Measurements from ENCODE around the gene RANBP3L.

The RANBP3L gene

GRCh38 chr5:36270175-36270574 lies 31.5 kb downstream of the RANBP3L start:
- no peaks in the 10 kb centered on the region for H3K27me3 ChIP-seq (replicated peaks; ENCODE audit: control insufficient read depth, insufficient read depth, low read length)
- no peak for DNase-seq (ENCODE audit: extremely low read depth, insufficient read length)
- TF ChIP-seq CTCF (IDR thresholded peaks at IDR 0.05; ENCODE audit: insufficient read depth, low read length, poor library complexity, severe bottlenecking): no peak
- H3K36me3 ChIP-seq (ENCODE audit: control insufficient read depth, insufficient read depth, low read length): no peaks in the 10 kb centered on the region
- no peak overlapping the region for H3K4me3 ChIP-seq (replicated peaks; ENCODE audit: low read depth, low read length)

DNA sequence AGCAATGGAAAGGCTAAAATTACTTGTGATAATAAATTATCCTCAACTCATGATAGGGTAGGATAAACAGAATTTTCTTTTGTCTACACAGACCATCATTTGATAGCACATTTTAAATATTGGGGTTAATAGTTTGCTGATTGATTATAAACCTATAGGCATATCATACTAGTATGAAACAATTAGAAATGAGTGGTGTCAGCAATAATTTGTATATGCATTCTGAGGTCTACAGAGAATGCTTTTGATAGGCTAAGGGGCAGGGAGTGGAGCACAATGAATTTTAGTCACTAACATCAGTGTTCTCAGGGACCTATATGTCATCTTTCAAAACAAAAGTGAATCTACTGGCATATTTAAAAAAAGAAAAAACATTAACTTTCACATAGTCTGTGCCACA lies 32.2 kb downstream of the RANBP3L start:
- no peak for TF ChIP-seq CTCF (IDR thresholded peaks at IDR 0.05; ENCODE audit: insufficient read depth, low read length, poor library complexity, severe bottlenecking)
- DNase-seq (ENCODE audit: extremely low read depth, insufficient read length): no peak

GRCh38 chr5:36267905-36268304 lies 33.8 kb downstream of the RANBP3L start:
- Histone ChIP-seq H3K36me3 (ENCODE audit: control insufficient read depth, insufficient read depth, low read length) (no peaks in the 10 kb centered on the region), H3K27me3 (replicated peaks; ENCODE audit: control insufficient read depth, insufficient read depth, low read length) (no peaks in the 10 kb centered on the region), H3K4me3 (replicated peaks; ENCODE audit: low read depth, low read length) (no peak overlapping the region)
- no peak for TF ChIP-seq CTCF (IDR thresholded peaks at IDR 0.05; ENCODE audit: insufficient read depth, low read length, poor library complexity, severe bottlenecking)
- DNase-seq (ENCODE audit: extremely low read depth, insufficient read length): no peak

More for the DNA sequence above, 32.2 kb downstream of the RANBP3L start:
- H3K36me3 ChIP-seq (ENCODE audit: control insufficient read depth, insufficient read depth, low read length): no peaks in the 10 kb centered on the region
- no peak overlapping the region for H3K4me3 ChIP-seq (replicated peaks; ENCODE audit: low read depth, low read length)
- no peaks in the 10 kb centered on the region for H3K27me3 ChIP-seq (replicated peaks; ENCODE audit: control insufficient read depth, insufficient read depth, low read length)

- H3K36me3 ChIP-seq (ENCODE audit: control insufficient read depth, insufficient read depth, low read length): no peaks in the 10 kb centered on the region
- DNase-seq (ENCODE audit: extremely low read depth, insufficient read length): no peak
- H3K27me3 ChIP-seq (replicated peaks; ENCODE audit: control insufficient read depth, insufficient read depth, low read length): no peaks in the 10 kb centered on the region
- no peak overlapping the region for H3K4me3 ChIP-seq (replicated peaks; ENCODE audit: low read depth, low read length)
- TF ChIP-seq CTCF (IDR thresholded peaks at IDR 0.05; ENCODE audit: insufficient read depth, low read length, poor library complexity, severe bottlenecking): no peak
Observed at GRCh38 chr5:36264202-36264760, 37.4 kb downstream of the RANBP3L start.

GRCh38 chr5:36261186-36261585 lies 40.5 kb downstream of the RANBP3L start:
- Histone ChIP-seq H3K36me3 (ENCODE audit: control insufficient read depth, insufficient read depth, low read length) (no peaks in the 10 kb centered on the region), H3K27me3 (replicated peaks; ENCODE audit: control insufficient read depth, insufficient read depth, low read length) (no peaks in the 10 kb centered on the region), H3K4me3 (replicated peaks; ENCODE audit: low read depth, low read length) (no peak overlapping the region)
- DNase-seq (ENCODE audit: extremely low read depth, insufficient read length): no peak
- no peak for TF ChIP-seq CTCF (IDR thresholded peaks at IDR 0.05; ENCODE audit: insufficient read depth, low read length, poor library complexity, severe bottlenecking)

- no peak for DNase-seq (ENCODE audit: extremely low read depth, insufficient read length)
- H3K36me3 ChIP-seq (ENCODE audit: control insufficient read depth, insufficient read depth, low read length): no peaks in the 10 kb centered on the region
- H3K4me3 ChIP-seq (replicated peaks; ENCODE audit: low read depth, low read length): no peak overlapping the region
- TF ChIP-seq CTCF (IDR thresholded peaks at IDR 0.05; ENCODE audit: insufficient read depth, low read length, poor library complexity, severe bottlenecking): no peak
- no peaks in the 10 kb centered on the region for H3K27me3 ChIP-seq (replicated peaks; ENCODE audit: control insufficient read depth, insufficient read depth, low read length)
Observed at GRCh38 chr5:36253575-36253974, 48.1 kb downstream of the RANBP3L start.
